GM10266 (cell line): Measurements from ENCODE around the gene LRRC10.
A peak's percentile ranks its signal among the peaks of the same experiment; 100 is the strongest.

Experiments used
- DNase-seq: peaks from one replicate; pipeline ENCODE4 v3.0.0; 2012; ENCODE audit errors: extremely low spot score
- CTCF ChIP-seq: IDR thresholded peaks from 2 replicates; pipeline ENCODE4 v1.5.1; 2012; ENCODE audit warnings: mild to moderate bottlenecking, low read depth; ENCODE audit not compliant: control insufficient read depth, insufficient read depth; ENCODE audit errors: missing control alignments

The LRRC10 gene

GRCh38 chr12:69639400-69640016 is 28.8 kb upstream of the LRRC10 start:
- peak; percentile 75 for DNase-seq
- peak; percentile 75 for TF ChIP-seq CTCF

- DNase-seq = no peak
- peak; percentile 20 for TF ChIP-seq CTCF
Observed at GRCh38 chr12:69633061-69633460, 22.4 kb upstream of the LRRC10 start.

- DNase-seq = no peak
- no peak for TF ChIP-seq CTCF
Observed at GRCh38 chr12:69630191-69630590, 19.5 kb upstream of the LRRC10 start.

- TF ChIP-seq CTCF = no peak
- no peak for DNase-seq
Observed at GRCh38 chr12:69627501-69627900, 16.8 kb upstream of the LRRC10 start.

- no peak for DNase-seq
Observed at GRCh38 chr12:69623970-69624369, 13.3 kb upstream of the LRRC10 start.

GRCh38 chr12:69621551-69621950 is 10.8 kb upstream of the LRRC10 start:
- no peak for DNase-seq
- TF ChIP-seq CTCF = no peak

More at GRCh38 chr12:69623970-69624369, 13.3 kb upstream of the LRRC10 start:
- TF ChIP-seq CTCF = no peak

- no peak for DNase-seq
Observed at GRCh38 chr12:69620921-69621320, 10.2 kb upstream of the LRRC10 start.

More at GRCh38 chr12:69620921-69621320, 10.2 kb upstream of the LRRC10 start:
- no peak for TF ChIP-seq CTCF
